ENCODE data around the gene CCDC32. TPM values are rescaled to one million over a fixed set of nuclear protein-coding genes. Genes with fewer than 3 reads are reported as not detected.
A peak's percentile ranks its signal among the peaks of the same experiment; 100 is the strongest.

Gene CCDC32, protein sequence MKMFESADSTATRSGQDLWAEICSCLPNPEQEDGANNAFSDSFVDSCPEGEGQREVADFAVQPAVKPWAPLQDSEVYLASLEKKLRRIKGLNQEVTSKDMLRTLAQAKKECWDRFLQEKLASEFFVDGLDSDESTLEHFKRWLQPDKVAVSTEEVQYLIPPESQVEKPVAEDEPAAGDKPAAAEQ
- 24.8 TPM for total RNA-seq
- long read RNA-seq, full-length matches to known transcripts = 24 of 27 reads
- long read RNA-seq, partial matches to known transcripts = 1 of 27 reads
- long read RNA-seq, other reads (novel, unspliced or antisense) = 2 of 27 reads

- peaks cover 20% of the 10 kb centered on the region for H3K4me1 ChIP-seq
- peak within 1 kb of the TSS; percentile 94 for H3K4me3 ChIP-seq
- ATAC-seq (peak; percentile 98 to 99), DNase-seq (peak; percentile 99)
- no peaks in the 10 kb centered on the region for H3K27me3 ChIP-seq (ENCODE audit: low read depth)
- H3K36me3 ChIP-seq = peaks cover 10% of the 10 kb centered on the region
- H3K27ac ChIP-seq = peak within 1 kb of the TSS; percentile 96
- TF ChIP-seq CTCF (IDR thresholded peaks at IDR 0.05) = no peak
- H3K9me3 ChIP-seq = no peaks in the 10 kb centered on the region
- intact Hi-C loops (cut with DNase I) = no loop called here
These were observed at the start of gene CCDC32 for GRCh38 chr15:40564591-40565332. Gene CCDC32 (minus strand): TSS chr15:40565042. CDS start chr15:40563015, 2,027 bp downstream.

GRCh38 chr15:40613080-40613479, 48.2 kb upstream of the CCDC32 start:
- intact Hi-C loops (cut with DNase I) = no loop called here
- no peak for ATAC-seq
- TF ChIP-seq CTCF (IDR thresholded peaks at IDR 0.05) = no peak
- H3K27ac ChIP-seq = no peak overlapping the region
- DNase-seq = no peak
- H3K4me3 ChIP-seq = no peak overlapping the region
- H3K9me3 ChIP-seq = no peaks in the 10 kb centered on the region
- H3K27me3 ChIP-seq (ENCODE audit: low read depth) = no peaks in the 10 kb centered on the region
- H3K36me3 ChIP-seq = no peaks in the 10 kb centered on the region
- H3K4me1 ChIP-seq = peaks cover 5% of the 10 kb centered on the region

DNA sequence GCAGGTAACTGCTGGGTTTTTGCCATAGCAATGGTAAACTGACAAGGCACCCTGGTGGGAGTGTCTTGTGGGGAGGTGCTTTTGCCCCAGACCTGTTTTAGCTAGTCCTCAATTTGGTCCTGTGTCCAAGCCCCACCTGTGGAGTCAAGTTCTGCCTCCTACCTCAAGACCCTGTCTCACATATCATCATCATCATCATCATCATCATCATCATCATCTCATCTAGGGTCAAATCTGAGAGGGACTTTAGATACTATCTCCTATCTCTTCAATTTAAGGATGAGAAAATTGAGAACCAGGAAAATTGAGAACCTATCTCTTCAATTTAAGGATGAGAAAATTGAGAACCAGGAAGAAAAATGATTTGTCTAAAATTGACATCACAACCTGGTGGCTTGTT, 39.1 kb upstream of the CCDC32 start:
- H3K27ac ChIP-seq = no peak overlapping the region
- ATAC-seq (no peak), DNase-seq (no peak)
- intact Hi-C loops (cut with DNase I) = no loop called here
- TF ChIP-seq CTCF (IDR thresholded peaks at IDR 0.05) = no peak
- H3K9me3 ChIP-seq = no peaks in the 10 kb centered on the region
- no peaks in the 10 kb centered on the region for H3K36me3 ChIP-seq
- no peaks in the 10 kb centered on the region for H3K4me1 ChIP-seq
- H3K4me3 ChIP-seq = no peak overlapping the region
- no peaks in the 10 kb centered on the region for H3K27me3 ChIP-seq (ENCODE audit: low read depth)

GRCh38 chr15:40600956-40601355, 36.1 kb upstream of the CCDC32 start:
- Histone ChIP-seq H3K27ac (no peak overlapping the region), H3K9me3 (no peaks in the 10 kb centered on the region), H3K27me3 (ENCODE audit: low read depth) (no peaks in the 10 kb centered on the region), H3K36me3 (no peaks in the 10 kb centered on the region), H3K4me3 (no peak overlapping the region), H3K4me1 (no peaks in the 10 kb centered on the region)
- DNase-seq (no peak), ATAC-seq (no peak)
- no peak for TF ChIP-seq CTCF (IDR thresholded peaks at IDR 0.05)
- intact Hi-C loops (cut with DNase I) = no loop called here

DNA sequence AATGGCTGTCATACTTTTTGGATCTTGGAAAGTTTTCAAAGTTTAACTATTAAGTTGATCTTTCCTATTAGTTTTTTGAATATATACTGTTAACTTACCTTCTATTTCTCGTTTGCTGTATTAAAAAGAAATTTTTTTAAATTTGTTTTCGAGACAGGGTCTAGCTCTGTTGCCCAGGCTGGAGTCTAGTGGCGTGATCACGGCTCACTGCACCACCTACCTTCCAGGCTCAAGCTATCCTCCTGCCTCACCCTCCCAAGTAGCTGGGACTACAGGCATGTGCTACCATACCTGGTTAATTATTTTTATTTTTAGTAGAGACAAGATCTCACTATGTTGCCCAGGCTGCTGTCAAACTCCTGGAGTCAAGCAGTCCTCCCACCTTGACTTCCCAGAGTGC, 33.8 kb upstream of the CCDC32 start:
- Histone ChIP-seq H3K4me3 (no peak overlapping the region), H3K27me3 (ENCODE audit: low read depth) (no peaks in the 10 kb centered on the region), H3K9me3 (no peaks in the 10 kb centered on the region), H3K4me1 (peaks cover 8% of the 10 kb centered on the region), H3K36me3 (no peaks in the 10 kb centered on the region), H3K27ac (no peak overlapping the region)
- ATAC-seq (no peak), DNase-seq (no peak)
- no peak for TF ChIP-seq CTCF (IDR thresholded peaks at IDR 0.05)
- intact Hi-C loops (cut with DNase I) = no loop called here
